ENCODE results near the gene FYN.

Gene FYN

GRCh38 chr6:111725446-111726112 is 147.7 kb downstream of the FYN start:
- peak; percentile 70 for DNase-seq (ENCODE audit: low spot score)

DNA sequence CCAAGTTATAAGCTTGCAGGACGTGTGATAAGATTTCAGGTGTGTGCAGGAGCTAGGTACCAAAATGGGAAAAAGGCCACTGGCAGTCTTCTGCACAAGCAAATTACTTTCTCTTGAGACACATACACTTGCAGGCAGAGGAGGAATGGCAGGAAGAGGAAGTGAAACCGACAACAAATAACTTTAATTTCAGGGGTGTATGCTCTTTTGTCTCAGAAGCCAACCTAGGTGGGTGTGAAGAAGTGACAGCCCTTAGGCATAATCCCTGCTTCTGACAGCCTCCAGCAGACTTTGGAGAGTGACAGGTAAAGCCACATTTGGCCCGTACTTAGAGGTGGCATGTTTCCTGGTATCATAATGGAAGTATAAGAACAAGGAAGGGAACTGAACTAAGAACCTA is 148.7 kb downstream of the FYN start:
- no peak for DNase-seq (ENCODE audit: low spot score)

- DNase-seq (ENCODE audit: low spot score), result no peak
Measured at GRCh38 chr6:111724039-111724438, 149.2 kb downstream of the FYN start.

GRCh38 chr6:111723412-111723970 is 149.8 kb downstream of the FYN start:
- DNase-seq (ENCODE audit: low spot score), result no peak

DNA sequence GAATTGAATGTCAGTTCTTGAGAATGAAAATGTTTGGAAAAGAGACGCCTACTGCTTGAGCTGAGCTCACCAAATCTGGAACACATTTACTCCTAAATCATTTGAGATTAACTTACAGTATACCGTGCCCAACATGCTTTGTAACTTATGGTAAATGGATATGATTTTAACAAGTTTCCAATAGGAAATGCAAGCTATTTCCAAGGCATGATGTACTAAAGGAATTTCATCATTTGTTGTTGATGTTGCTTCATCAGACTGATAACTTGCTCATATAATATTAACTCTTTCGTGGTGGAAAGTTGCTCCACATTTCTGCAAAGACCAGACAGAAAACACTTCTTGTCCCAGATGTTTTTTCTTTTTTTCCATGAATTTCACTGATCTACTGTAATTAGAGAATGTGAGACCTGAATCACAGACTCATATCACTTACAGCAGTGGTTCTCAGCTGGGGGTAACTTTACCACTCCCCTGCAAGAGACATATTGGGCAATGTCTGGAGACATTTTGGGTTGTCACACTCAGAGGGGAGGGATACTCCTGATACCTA is 151.0 kb downstream of the FYN start:
- peak; percentile 38 for DNase-seq (ENCODE audit: low spot score)

- DNase-seq (ENCODE audit: low spot score), result peak; percentile 32
Measured at GRCh38 chr6:111721753-111722154, 151.5 kb downstream of the FYN start.

DNA sequence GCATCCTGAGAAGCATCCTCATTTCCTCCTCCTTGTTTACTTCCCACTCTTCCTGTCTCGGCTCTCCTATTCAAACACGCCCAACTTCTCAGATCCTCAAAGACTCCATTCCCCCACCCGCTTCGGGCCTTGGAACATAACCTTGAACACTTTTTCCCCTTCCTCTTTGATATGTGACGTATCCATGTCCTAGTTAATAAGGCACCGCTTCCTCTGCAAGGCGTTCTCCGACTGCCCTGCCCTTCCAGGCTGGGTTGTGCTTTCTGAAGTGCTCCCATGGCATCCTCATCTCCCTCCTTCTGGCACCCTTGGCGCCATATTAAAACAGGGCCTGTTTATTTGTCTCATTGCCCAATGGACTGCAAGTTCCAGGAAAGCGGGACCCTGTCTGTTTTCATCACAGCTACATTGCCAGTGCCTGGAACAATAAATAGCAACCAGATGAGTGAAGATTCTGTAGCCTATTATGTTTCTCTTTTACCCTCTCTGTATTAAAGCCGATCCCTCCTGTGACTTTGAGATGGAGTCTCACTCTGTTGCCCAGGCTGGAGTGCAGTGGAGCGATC is 152.2 kb downstream of the FYN start:
- no peak for DNase-seq (ENCODE audit: low spot score)

DNA sequence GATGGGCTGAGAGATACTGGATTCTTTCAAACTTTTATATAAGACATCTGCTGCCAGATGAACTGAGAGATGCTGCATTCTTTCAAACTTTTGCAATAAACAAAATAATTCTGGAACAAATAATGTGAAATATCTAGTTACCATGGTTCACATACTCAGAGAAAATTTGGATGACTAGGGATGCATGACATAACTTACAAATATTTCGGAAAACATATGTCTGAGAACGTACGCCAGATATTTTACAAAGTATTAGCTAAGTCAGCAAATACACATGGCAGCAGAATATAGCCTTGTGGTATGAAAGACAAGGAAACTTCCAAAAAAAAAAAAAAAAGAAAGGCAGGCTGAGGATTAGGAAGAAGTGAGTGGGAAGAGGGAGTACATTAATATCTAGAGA is 154.3 kb downstream of the FYN start:
- peak; percentile 53 for DNase-seq (ENCODE audit: low spot score)

- no peak for DNase-seq (ENCODE audit: low spot score)
Measured at GRCh38 chr6:111718326-111718725, 154.9 kb downstream of the FYN start.

GRCh38 chr6:111717621-111718020 is 155.6 kb downstream of the FYN start:
- no peak for DNase-seq (ENCODE audit: low spot score)

DNA sequence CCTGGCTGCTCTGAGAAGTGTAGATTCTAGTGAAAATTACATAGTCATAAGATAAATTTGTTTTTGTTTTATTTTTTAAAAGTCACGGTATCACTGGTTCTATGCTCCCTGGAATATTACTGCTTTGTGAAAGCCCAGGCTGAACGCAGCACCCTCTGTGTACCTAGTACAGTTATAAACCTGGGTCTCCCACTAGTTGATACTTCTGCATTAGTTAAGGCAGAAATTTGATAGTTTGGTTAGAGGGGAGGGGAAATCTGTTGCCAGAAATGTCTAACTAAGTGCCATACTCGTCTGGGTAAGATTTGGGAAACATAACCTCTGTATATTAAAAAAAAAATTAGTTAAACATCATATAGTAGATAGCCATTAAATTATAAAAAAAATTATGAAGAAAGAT is 156.9 kb downstream of the FYN start:
- no peak for DNase-seq (ENCODE audit: low spot score)

- no peak for DNase-seq (ENCODE audit: low spot score)
Measured at GRCh38 chr6:111715321-111715720, 157.9 kb downstream of the FYN start.

DNA sequence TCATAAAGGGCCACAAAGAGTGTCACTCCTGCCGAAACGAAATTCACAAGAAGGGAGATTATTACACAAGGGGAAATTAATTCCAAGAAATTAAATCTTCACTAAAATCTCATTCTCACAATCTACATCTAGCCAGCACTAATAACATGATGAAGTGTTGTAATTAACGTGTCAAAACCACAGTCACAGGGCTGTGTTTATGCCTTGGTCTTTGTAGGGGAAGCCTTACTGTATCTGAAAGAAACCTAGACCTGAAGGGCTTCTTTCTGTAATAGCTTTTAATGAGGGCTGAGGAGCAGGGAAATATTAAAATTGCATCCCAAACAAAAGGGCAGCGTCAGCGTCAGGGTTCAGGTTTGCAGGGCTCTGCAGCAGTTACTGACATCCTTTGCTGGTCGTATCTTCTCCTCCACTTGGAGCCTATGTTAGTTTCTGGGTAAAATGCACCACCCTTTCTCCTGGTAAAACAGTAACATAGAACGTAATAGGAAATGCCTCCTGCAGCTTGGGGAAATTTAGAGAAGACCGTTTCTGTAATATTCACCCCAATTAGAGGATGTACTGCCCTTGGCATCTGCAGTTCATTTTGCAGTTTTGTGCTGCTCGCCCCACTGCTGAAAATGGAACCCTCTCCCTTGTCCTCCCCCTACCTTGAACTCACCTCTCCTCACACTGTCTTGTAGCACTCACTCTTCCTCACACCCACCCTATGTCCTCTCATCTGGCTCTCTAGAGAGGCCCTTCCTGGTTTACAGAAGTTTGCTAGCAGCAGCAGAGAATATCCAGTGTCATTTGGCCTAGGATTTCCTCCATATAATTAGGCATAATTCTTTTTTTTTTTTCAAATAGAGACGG is 158.6 kb downstream of the FYN start:
- DNase-seq (ENCODE audit: low spot score), result no peak

- DNase-seq (ENCODE audit: low spot score), result no peak
Measured at GRCh38 chr6:111713811-111714210, 159.4 kb downstream of the FYN start.

DNA sequence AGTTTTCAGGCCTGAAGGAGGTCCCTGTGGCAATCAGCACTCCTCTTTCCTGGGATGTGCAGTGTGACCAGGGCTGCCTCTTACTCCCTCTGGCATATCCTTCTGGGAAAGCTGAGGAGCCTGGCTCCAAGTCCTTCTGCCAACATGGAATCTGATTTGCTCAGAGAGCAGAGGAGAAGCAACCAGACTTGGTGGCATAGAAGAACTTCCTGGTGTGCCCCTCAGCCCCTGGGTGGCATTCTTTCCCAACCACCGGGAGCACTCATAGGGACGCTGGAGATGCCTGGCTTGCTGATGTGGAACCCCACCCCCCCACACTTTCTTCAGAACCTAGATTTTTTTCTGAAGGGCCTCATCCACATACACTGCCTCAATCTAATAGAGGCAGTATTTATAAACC is 160.0 kb downstream of the FYN start:
- no peak for DNase-seq (ENCODE audit: low spot score)

- DNase-seq (ENCODE audit: low spot score), result peak; percentile 37
Measured at GRCh38 chr6:111711984-111712752, 161.1 kb downstream of the FYN start.

DNA sequence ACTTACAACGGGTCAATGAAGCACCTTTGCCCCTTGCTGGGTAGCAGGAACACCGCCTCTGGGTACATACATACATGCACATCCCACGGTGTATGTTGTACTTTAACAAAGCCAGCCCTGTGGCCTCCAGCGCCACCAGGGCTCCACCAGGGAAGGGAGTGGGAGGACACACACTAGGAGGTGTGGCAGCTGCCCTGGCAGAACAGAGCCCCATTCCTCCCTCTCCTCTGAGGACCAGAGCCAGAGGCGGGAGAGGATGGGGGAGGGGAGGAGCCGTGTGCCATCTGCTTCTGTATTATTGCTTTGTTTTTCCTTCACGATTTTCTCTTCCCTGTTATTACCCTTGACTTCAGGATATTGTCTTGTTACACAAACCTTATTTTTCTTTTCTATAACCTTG is 161.8 kb downstream of the FYN start:
- peak; percentile 30 for DNase-seq (ENCODE audit: low spot score)

DNA sequence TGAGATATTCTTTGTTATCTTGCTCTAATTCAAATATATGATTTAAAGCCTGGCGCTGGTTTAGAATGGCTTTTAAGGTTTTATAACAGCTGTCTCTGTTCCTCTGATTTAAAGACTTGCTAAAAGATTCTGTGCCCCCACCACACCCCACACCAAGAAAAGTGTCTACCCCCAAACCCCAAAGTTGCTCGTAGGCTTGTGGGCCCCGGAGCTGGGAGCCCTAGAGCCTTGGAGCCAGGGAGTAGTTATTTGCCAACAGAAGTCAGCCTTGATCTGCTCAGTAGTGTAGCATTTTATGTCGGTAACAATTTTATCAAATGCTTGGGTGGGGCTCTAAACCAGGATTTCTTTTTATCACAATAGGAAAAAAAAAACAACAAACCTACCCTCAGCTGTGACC is 162.3 kb downstream of the FYN start:
- no peak for DNase-seq (ENCODE audit: low spot score)

- no peak for DNase-seq (ENCODE audit: low spot score)
Measured at GRCh38 chr6:111710439-111710838, 162.8 kb downstream of the FYN start.

DNA sequence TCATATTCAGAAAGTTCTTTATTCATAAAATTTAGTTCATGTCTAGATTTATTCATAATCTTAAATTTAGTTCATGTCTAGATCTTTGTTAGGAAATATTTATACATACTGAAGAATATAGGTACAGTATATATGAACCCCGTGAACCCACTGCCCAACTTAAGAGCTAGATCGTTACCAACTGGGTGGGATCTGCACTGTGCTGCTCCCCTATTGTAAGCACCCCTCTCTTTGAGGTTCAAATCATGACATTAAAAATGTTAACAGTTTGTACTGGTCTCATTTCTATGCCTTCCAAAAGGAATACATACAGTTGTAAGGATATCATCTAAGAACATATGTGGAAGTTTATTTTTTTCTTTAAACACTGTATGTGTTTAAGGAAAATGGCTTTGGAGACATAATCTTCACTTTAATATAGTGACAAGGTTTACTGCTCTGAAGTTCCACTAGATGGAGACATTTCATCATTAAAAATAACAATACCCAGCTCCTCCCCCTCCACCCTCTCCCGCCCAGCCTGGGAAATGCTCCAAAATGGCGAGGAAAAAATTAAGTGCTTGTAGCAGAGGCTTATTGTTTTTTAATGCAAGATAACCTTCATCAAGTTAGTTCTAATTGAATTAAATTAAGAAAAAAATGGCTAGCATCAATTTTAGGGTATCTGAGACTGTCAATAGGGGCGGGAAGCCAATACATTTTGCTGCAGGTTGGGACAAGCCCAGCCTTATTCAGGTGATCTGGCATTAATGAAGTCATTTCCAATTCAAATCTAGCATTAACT is 163.4 kb downstream of the FYN start:
- DNase-seq (ENCODE audit: low spot score), result peak; percentile 92

GRCh38 chr6:111709201-111709600 is 164.1 kb downstream of the FYN start:
- DNase-seq (ENCODE audit: low spot score), result no peak

Measured in GM03348 (cell line).